Mesenchymal stem cell (in vitro differentiated cells and primary cell): Measurements from ENCODE around the gene PNKD.
A peak's percentile ranks its signal among the peaks of the same experiment; 100 is the strongest.

Source experiments
- DNase-seq: peaks from one replicate; pipeline ENCODE4 v3.0.0-alpha.2; 2013
- H2AFZ ChIP-seq: one replicate; pipeline ENCODE4 v1.6.1; 2013; ENCODE audit warnings: low read depth, mild to moderate bottlenecking, control low read depth, inconsistent platforms, low read length, moderate library complexity
- H2AK5ac ChIP-seq: 2 replicates; pipeline ENCODE4 v1.6.1; 2013; ENCODE audit warnings: low read length, moderate library complexity, mild to moderate bottlenecking, inconsistent platforms; ENCODE audit not compliant: severe bottlenecking
- H2BK120ac ChIP-seq: one replicate; pipeline ENCODE4 v1.6.1; 2013; ENCODE audit warnings: low read depth, mild to moderate bottlenecking, inconsistent platforms, low read length, moderate library complexity
- H2BK12ac ChIP-seq, 2 experiments: one replicate each; pipeline ENCODE4 v1.6.1; 2013; ENCODE audit warnings: inconsistent platforms in 2 of 2, low read length in 2 of 2, mild to moderate bottlenecking in 2 of 2, moderate library complexity in 2 of 2, control low read depth in 1 of 2
- H2BK15ac ChIP-seq: one replicate; pipeline ENCODE4 v1.6.1; 2013; ENCODE audit warnings: mild to moderate bottlenecking, low read depth, inconsistent platforms; ENCODE audit not compliant: poor library complexity, severe bottlenecking
- H2BK5ac ChIP-seq: 2 replicates; pipeline ENCODE4 v1.6.1; 2013; ENCODE audit warnings: low read depth, mild to moderate bottlenecking, low read length, control low read depth, inconsistent platforms; ENCODE audit not compliant: poor library complexity, severe bottlenecking
- H3K14ac ChIP-seq, 2 experiments: one replicate each; pipeline ENCODE4 v1.6.1; 2013; ENCODE audit warnings: inconsistent platforms in 2 of 2, low read length in 2 of 2, control low read depth in 1 of 2, mild to moderate bottlenecking in 1 of 2, moderate library complexity in 1 of 2
- H3K18ac ChIP-seq, 2 experiments: one replicate each; pipeline ENCODE4 v1.6.1; 2013; ENCODE audit warnings: inconsistent platforms in 2 of 2, low read length in 2 of 2, control low read depth in 1 of 2, low read depth in 1 of 2, mild to moderate bottlenecking in 1 of 2
- H3K23ac ChIP-seq, 2 experiments: one replicate each; pipeline ENCODE4 v1.6.1; 2013; ENCODE audit warnings: inconsistent platforms in 2 of 2, low read length in 2 of 2, mild to moderate bottlenecking in 2 of 2, moderate library complexity in 2 of 2, control low read depth in 1 of 2
- H3K27ac ChIP-seq: 2 replicates; pipeline ENCODE4 v1.5.1; 2013; ENCODE audit warnings: mild to moderate bottlenecking, moderate library complexity, low read length, control low read depth, inconsistent platforms; ENCODE audit not compliant: poor library complexity, severe bottlenecking
- H3K27me3 ChIP-seq, 2 experiments: 2 replicates each; pipeline versions ENCODE4 v1.6.1 to v1.7.0; 2013; ENCODE audit warnings: low read length in 2 of 2, mild to moderate bottlenecking in 2 of 2, moderate library complexity in 2 of 2, control low read depth in 1 of 2, inconsistent platforms in 1 of 2; ENCODE audit not compliant: control insufficient read depth in 1 of 2, insufficient read depth in 1 of 2
- H3K36me3 ChIP-seq, 2 experiments: 2 replicates each; pipeline versions ENCODE4 v1.6.1 to v1.7.0; 2013; ENCODE audit warnings: low read length in 2 of 2, control low read depth in 1 of 2, inconsistent platforms in 1 of 2, low read depth in 1 of 2, mild to moderate bottlenecking in 1 of 2; ENCODE audit not compliant: insufficient read depth in 2 of 2, control insufficient read depth in 1 of 2
- H3K4ac ChIP-seq, 2 experiments: one replicate each; pipeline ENCODE4 v1.6.1; 2013; ENCODE audit warnings: inconsistent platforms in 2 of 2, low read length in 2 of 2, mild to moderate bottlenecking in 2 of 2, moderate library complexity in 2 of 2, control low read depth in 1 of 2, low read depth in 1 of 2
- H3K4me1 ChIP-seq: 2 replicates; pipeline ENCODE4 v1.6.1; 2013; ENCODE audit warnings: low read depth, low read length, control low read depth; ENCODE audit not compliant: control insufficient read depth, insufficient read depth
- H3K4me2 ChIP-seq: 2 replicates; pipeline ENCODE4 v1.6.1; 2013; ENCODE audit warnings: low read length, mild to moderate bottlenecking, inconsistent platforms; ENCODE audit not compliant: poor library complexity, severe bottlenecking
- H3K4me3 ChIP-seq, 2 experiments: 2 replicates each; pipeline versions ENCODE4 v1.5.1 to v1.7.0; 2013; ENCODE audit warnings: low read length in 2 of 2, mild to moderate bottlenecking in 2 of 2, control low read depth in 1 of 2, low read depth in 1 of 2; ENCODE audit not compliant: insufficient read depth in 1 of 2
- H3K79me1 ChIP-seq: replicated peaks from 2 replicates; pipeline ENCODE4 v1.6.1; 2013; ENCODE audit warnings: mild to moderate bottlenecking, control low read depth, low read length, inconsistent platforms; ENCODE audit not compliant: poor library complexity, severe bottlenecking
- H3K9ac ChIP-seq: 2 replicates; pipeline ENCODE4 v1.7.0; 2013; ENCODE audit warnings: mild to moderate bottlenecking, low read length, moderate library complexity
- H3K9me3 ChIP-seq: 2 replicates; pipeline ENCODE4 v1.7.0; 2013; ENCODE audit warnings: mild to moderate bottlenecking, low read length; ENCODE audit not compliant: control insufficient read depth
- H4K8ac ChIP-seq: one replicate; pipeline ENCODE4 v1.6.1; 2013; ENCODE audit warnings: inconsistent platforms, mild to moderate bottlenecking, low read length, moderate library complexity
- H4K91ac ChIP-seq: one replicate; pipeline ENCODE4 v1.6.1; 2013; ENCODE audit warnings: mild to moderate bottlenecking, low read length, inconsistent platforms
- WGBS: methylation state at CpG from one replicate; pipeline ENCODE4 v1.1.7; 2013; ENCODE audit warnings: mixed read lengths; 5-methylcytosine and 5-hydroxymethylcytosine counted together

PNKD gene

GRCh38 chr2:218226903-218227302 is 43.4 kb upstream of the PNKD start:
- Histone ChIP-seq H2BK5ac (no peak overlapping the region), H2BK15ac (no peak overlapping the region), H3K79me1 (no peaks in the 10 kb centered on the region), H2BK120ac (no peak overlapping the region), H2AFZ (no peak overlapping the region), H3K4ac (no peak overlapping the region), H3K4me2 (no peak overlapping the region), H3K27me3 (no peaks in the 10 kb centered on the region), H2BK12ac (no peak overlapping the region), H3K9me3 (no peaks in the 10 kb centered on the region), H3K9ac (peak overlapping the region; percentile 19), H3K18ac (no peak overlapping the region), H3K36me3 (peaks cover 22 to 89% of the 10 kb centered on the region in 2 experiments), H3K27ac (no peak overlapping the region), H3K4me3 (no peak overlapping the region), H3K4me1 (peaks cover 8% of the 10 kb centered on the region), H3K14ac (no peak overlapping the region), H3K23ac (no peak overlapping the region), H4K91ac (no peak overlapping the region), H2AK5ac (no peak overlapping the region), H4K8ac (no peak overlapping the region)
- 100% methylated on average over 2 of the region's 3 CpGs for WGBS
- no peak for DNase-seq

- H2BK120ac ChIP-seq, result no peak overlapping the region
- H2AFZ ChIP-seq, result no peak overlapping the region
- no peak overlapping the region for H3K23ac ChIP-seq
- H4K91ac ChIP-seq, result no peak overlapping the region
- no peaks in the 10 kb centered on the region for H3K9me3 ChIP-seq
- H2BK5ac ChIP-seq, result no peak overlapping the region
- H2BK15ac ChIP-seq, result no peak overlapping the region
- peaks cover 33 to 91% of the 10 kb centered on the region in 2 experiments for H3K36me3 ChIP-seq
- no peaks in the 10 kb centered on the region for H3K79me1 ChIP-seq
- no peak overlapping the region for H2BK12ac ChIP-seq
- peak; percentile 34 for DNase-seq
- no peaks in the 10 kb centered on the region for H3K27me3 ChIP-seq
- peak overlapping the region; percentile 88 for H3K27ac ChIP-seq
- peak overlapping the region in 1 of 2 experiments; percentile 59 for H3K18ac ChIP-seq
- WGBS, result 100% methylated on average over 4 of the region's 6 CpGs
- H3K4me3 ChIP-seq, result no peak overlapping the region
- H3K4ac ChIP-seq, result no peak overlapping the region
- H2AK5ac ChIP-seq, result peak overlapping the region; percentile 39
- no peak overlapping the region for H4K8ac ChIP-seq
- peak overlapping the region; percentile 56 for H3K9ac ChIP-seq
- H3K14ac ChIP-seq, result no peak overlapping the region
- peaks cover 8% of the 10 kb centered on the region for H3K4me1 ChIP-seq
- H3K4me2 ChIP-seq, result no peak overlapping the region
Measured at GRCh38 chr2:218228366-218229090, 41.8 kb upstream of the PNKD start.

GRCh38 chr2:218229239-218229638 is 41.1 kb upstream of the PNKD start:
- H3K27ac ChIP-seq, result peak overlapping the region; percentile 88
- no peak overlapping the region for H2AFZ ChIP-seq
- no peak overlapping the region for H2BK5ac ChIP-seq
- peak overlapping the region; percentile 56 for H3K9ac ChIP-seq
- no peaks in the 10 kb centered on the region for H3K9me3 ChIP-seq
- no peak overlapping the region for H3K23ac ChIP-seq
- H3K27me3 ChIP-seq, result no peaks in the 10 kb centered on the region
- no peaks in the 10 kb centered on the region for H3K79me1 ChIP-seq
- DNase-seq, result peak; percentile 83
- H3K14ac ChIP-seq, result no peak overlapping the region
- no peak overlapping the region for H3K4me3 ChIP-seq
- H4K91ac ChIP-seq, result no peak overlapping the region
- H4K8ac ChIP-seq, result no peak overlapping the region
- H2BK120ac ChIP-seq, result no peak overlapping the region
- H3K36me3 ChIP-seq, result peaks cover 37 to 90% of the 10 kb centered on the region in 2 experiments
- no peak overlapping the region for H3K4ac ChIP-seq
- whole genome bisulfite sequencing, result 5% methylated on average over 1 of the region's 3 CpGs
- H2AK5ac ChIP-seq, result no peak overlapping the region
- H2BK15ac ChIP-seq, result no peak overlapping the region
- no peak overlapping the region for H3K18ac ChIP-seq
- H2BK12ac ChIP-seq, result no peak overlapping the region
- H3K4me2 ChIP-seq, result no peak overlapping the region
- peaks cover 8% of the 10 kb centered on the region for H3K4me1 ChIP-seq

DNA sequence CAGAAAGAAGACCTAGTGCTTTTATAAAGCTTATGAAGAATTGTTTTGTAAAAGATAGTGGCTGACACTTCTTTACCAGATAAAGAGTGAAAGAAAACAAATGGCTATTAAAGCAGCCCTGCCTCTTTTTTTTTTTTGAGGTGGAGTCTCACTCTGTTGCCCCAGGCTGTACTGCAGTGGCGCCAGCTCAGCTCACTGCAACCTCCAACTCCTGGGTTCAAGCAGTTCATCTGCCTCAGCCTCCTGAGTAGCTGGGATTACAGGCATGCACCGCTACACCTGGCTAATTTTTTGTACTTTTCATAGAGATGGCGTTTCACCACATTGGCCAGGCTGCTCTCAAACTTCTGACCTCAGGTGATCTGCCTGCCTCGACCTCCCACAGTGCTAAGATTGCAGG is 40.5 kb upstream of the PNKD start:
- Histone ChIP-seq H3K27ac (peak overlapping the region; percentile 58), H3K23ac (no peak overlapping the region), H3K18ac (peak overlapping the region in 1 of 2 experiments; percentile 9), H2BK12ac (no peak overlapping the region), H2AK5ac (no peak overlapping the region), H2BK5ac (peak overlapping the region; percentile 5), H3K9me3 (no peaks in the 10 kb centered on the region), H3K36me3 (peaks cover 37 to 90% of the 10 kb centered on the region in 2 experiments), H4K91ac (no peak overlapping the region), H3K4me1 (peaks cover 8% of the 10 kb centered on the region), H4K8ac (no peak overlapping the region), H3K27me3 (no peaks in the 10 kb centered on the region), H3K79me1 (peaks cover 4% of the 10 kb centered on the region), H2AFZ (no peak overlapping the region), H2BK120ac (no peak overlapping the region), H3K4me2 (no peak overlapping the region), H3K14ac (no peak overlapping the region), H2BK15ac (no peak overlapping the region), H3K4ac (peak overlapping the region in 1 of 2 experiments; percentile 41), H3K4me3 (no peak overlapping the region), H3K9ac (peak overlapping the region; percentile 56)
- DNase-seq, result peak; percentile 46
- 77% methylated on average over 4 of the region's 4 CpGs for WGBS
